ENCODE data around the gene MYL6B. TPM values are rescaled to one million over a fixed set of nuclear protein-coding genes. Genes with fewer than 3 reads are reported as not detected.

MYL6B gene
- total and polyA plus RNA-seq, 9 donors: 32.8 to 99.2 (median 73.4) TPM

Other genes starting within 250 kb of the MYL6B start
- gene PYM1, start 224.7 kb upstream of the MYL6B start, total RNA-seq: 10 to 100 TPM; 18.9 to 25.7 (median 21.7) TPM
- gene PYM1, start 224.7 kb upstream of the MYL6B start, polyA plus RNA-seq: 10 to 100 TPM; 22.5 to 25.2 TPM
- 10 to 100 TPM; 13.3 to 50.1 (median 26.0) TPM for gene DGKA, start 221.4 kb upstream of the MYL6B start, total RNA-seq
- 10 to 100 TPM; 15.7 to 40.4 TPM for gene DGKA, start 221.4 kb upstream of the MYL6B start, polyA plus RNA-seq
- gene PMEL, start 186.5 kb upstream of the MYL6B start, total RNA-seq: 10 to 100 TPM in 1 of 7 donors, 1 to 10 TPM in 6; 2.0 to 11.5 (median 3.7) TPM
- gene PMEL, start 186.5 kb upstream of the MYL6B start, polyA plus RNA-seq: 1 to 10 TPM; 2.0 to 2.7 TPM
- 10 to 100 TPM; 18.3 to 33.9 (median 31.3) TPM for gene CDK2, start 185.8 kb upstream of the MYL6B start, total RNA-seq
- 10 to 100 TPM; 21.7 to 21.8 TPM for gene CDK2, start 185.8 kb upstream of the MYL6B start, polyA plus RNA-seq
- gene RAB5B, start 178.5 kb upstream of the MYL6B start, total RNA-seq: 100 to 1,000 TPM in 5 of 7 donors, 10 to 100 TPM in 2; 60.4 to 136 (median 117) TPM
- 100 to 1,000 TPM in 1 of 2 donors, 10 to 100 TPM in 1; 81.7 to 217 TPM for gene RAB5B, start 178.5 kb upstream of the MYL6B start, polyA plus RNA-seq
- gene SUOX, start 155.3 kb upstream of the MYL6B start, total RNA-seq: 10 to 100 TPM; 22.1 to 39.4 (median 31.9) TPM
- gene SUOX, start 155.3 kb upstream of the MYL6B start, polyA plus RNA-seq: 10 to 100 TPM; 18.0 to 34.2 TPM
- gene IKZF4, start 131.5 kb upstream of the MYL6B start, total RNA-seq: 10 to 100 TPM in 5 of 7 donors, 1 to 10 TPM in 2; 4.0 to 33.2 (median 20.0) TPM
- gene IKZF4, start 131.5 kb upstream of the MYL6B start, polyA plus RNA-seq: 10 to 100 TPM in 1 of 2 donors, 1 to 10 TPM in 1; 6.2 to 12.5 TPM
- 1,000 to 10,000 TPM in 1 of 7 donors, 100 to 1,000 TPM in 2, 10 to 100 TPM in 4; 16.2 to 2,562 (median 59.7) TPM for gene RPS26, start 110.7 kb upstream of the MYL6B start, total RNA-seq
- gene RPS26, start 110.7 kb upstream of the MYL6B start, polyA plus RNA-seq: 1,000 to 10,000 TPM in 1 of 2 donors, 100 to 1,000 TPM in 1; 198 to 1,468 TPM
- gene ERBB3, start 72.4 kb upstream of the MYL6B start, total RNA-seq: 10 to 100 TPM in 1 of 7 donors, 1 to 10 TPM in 5, under 1 TPM in 1; 0.72 to 20.6 (median 3.3) TPM
- gene ERBB3, start 72.4 kb upstream of the MYL6B start, polyA plus RNA-seq: 1 to 10 TPM; 1.1 to 5.0 TPM
- gene PA2G4, start 48.0 kb upstream of the MYL6B start, total RNA-seq: 10 to 100 TPM; 65.6 to 86.2 (median 77.0) TPM
- 100 to 1,000 TPM in 1 of 2 donors, 10 to 100 TPM in 1; 86.5 to 219 TPM for gene PA2G4, start 48.0 kb upstream of the MYL6B start, polyA plus RNA-seq
- 1,000 to 10,000 TPM; 6,021 to 8,245 (median 6,510) TPM for gene RPL41, start 36.0 kb upstream of the MYL6B start, total RNA-seq
- gene RPL41, start 36.0 kb upstream of the MYL6B start, polyA plus RNA-seq: over 10,000 TPM; 11,306 to 11,451 TPM
- gene ZC3H10, start 34.3 kb upstream of the MYL6B start, total RNA-seq: 10 to 100 TPM in 4 of 7 donors, 1 to 10 TPM in 3; 1.8 to 14.7 (median 10.7) TPM
- gene ZC3H10, start 34.3 kb upstream of the MYL6B start, polyA plus RNA-seq: 1 to 10 TPM; 4.4 to 5.2 TPM
- gene ESYT1, start 24.3 kb upstream of the MYL6B start, total RNA-seq: 100 to 1,000 TPM in 3 of 7 donors, 10 to 100 TPM in 4; 80.3 to 139 (median 97.3) TPM
- gene ESYT1, start 24.3 kb upstream of the MYL6B start, polyA plus RNA-seq: 100 to 1,000 TPM in 1 of 2 donors, 10 to 100 TPM in 1; 62.3 to 102 TPM
- 1,000 to 10,000 TPM in 5 of 7 donors, 100 to 1,000 TPM in 2; 782 to 1,485 (median 1,329) TPM for gene MYL6, start 5.8 kb downstream of the MYL6B start, total RNA-seq
- 1,000 to 10,000 TPM; 1,579 to 3,375 TPM for gene MYL6, start 5.8 kb downstream of the MYL6B start, polyA plus RNA-seq
- gene SMARCC2, start 36.9 kb downstream of the MYL6B start, total RNA-seq: 100 to 1,000 TPM in 5 of 7 donors, 10 to 100 TPM in 2; 57.9 to 172 (median 117) TPM
- 100 to 1,000 TPM in 1 of 2 donors, 10 to 100 TPM in 1; 66.4 to 139 TPM for gene SMARCC2, start 36.9 kb downstream of the MYL6B start, polyA plus RNA-seq
- gene RNF41, start 69.3 kb downstream of the MYL6B start, total RNA-seq: 10 to 100 TPM; 34.1 to 55.6 (median 40.6) TPM
- 10 to 100 TPM; 29.4 to 45.1 TPM for gene RNF41, start 69.3 kb downstream of the MYL6B start, polyA plus RNA-seq
- gene NABP2, start 71.8 kb downstream of the MYL6B start, total RNA-seq: 10 to 100 TPM; 19.8 to 43.7 (median 28.9) TPM
- gene NABP2, start 71.8 kb downstream of the MYL6B start, polyA plus RNA-seq: 10 to 100 TPM; 25.0 to 37.5 TPM
- gene SLC39A5, start 77.5 kb downstream of the MYL6B start, total RNA-seq: under 1 TPM; 0.25 to 0.85 (median 0.69) TPM
- gene SLC39A5, start 77.5 kb downstream of the MYL6B start, polyA plus RNA-seq: under 1 TPM in 1 of 2 donors, not detected in 1; 0.28 TPM
- 10 to 100 TPM in 5 of 7 donors, 1 to 10 TPM in 2; 9.1 to 37.7 (median 28.9) TPM for gene ANKRD52, start 105.8 kb downstream of the MYL6B start, total RNA-seq
- 10 to 100 TPM; 10.5 to 26.2 TPM for gene ANKRD52, start 105.8 kb downstream of the MYL6B start, polyA plus RNA-seq
- 10 to 100 TPM; 11.3 to 31.1 (median 14.9) TPM for gene COQ10A, start 114.4 kb downstream of the MYL6B start, total RNA-seq
- gene COQ10A, start 114.4 kb downstream of the MYL6B start, polyA plus RNA-seq: 10 to 100 TPM; 13.8 to 20.5 TPM
- 100 to 1,000 TPM in 5 of 7 donors, 10 to 100 TPM in 2; 49.6 to 155 (median 137) TPM for gene CS, start 147.7 kb downstream of the MYL6B start, total RNA-seq
- 100 to 1,000 TPM in 1 of 2 donors, 10 to 100 TPM in 1; 48.9 to 237 TPM for gene CS, start 147.7 kb downstream of the MYL6B start, polyA plus RNA-seq
- gene CNPY2, start 163.4 kb downstream of the MYL6B start, total RNA-seq: 100 to 1,000 TPM in 2 of 7 donors, 10 to 100 TPM in 5; 58.9 to 112 (median 84.9) TPM
- gene CNPY2, start 163.4 kb downstream of the MYL6B start, polyA plus RNA-seq: 100 to 1,000 TPM; 107 to 134 TPM
- 100 to 1,000 TPM in 1 of 7 donors, 10 to 100 TPM in 6; 41.0 to 103 (median 74.5) TPM for gene PAN2, start 181.4 kb downstream of the MYL6B start, total RNA-seq
- gene PAN2, start 181.4 kb downstream of the MYL6B start, polyA plus RNA-seq: 10 to 100 TPM; 44.2 to 67.2 TPM
- gene IL23A, start 186.3 kb downstream of the MYL6B start, total RNA-seq: under 1 TPM in 2 of 7 donors, not detected in 5; 0.23 to 0.35 TPM
- under 1 TPM in 1 of 2 donors, not detected in 1; 0.16 TPM for gene IL23A, start 186.3 kb downstream of the MYL6B start, polyA plus RNA-seq
- gene STAT2, start 207.5 kb downstream of the MYL6B start, total RNA-seq: 100 to 1,000 TPM in 3 of 7 donors, 10 to 100 TPM in 4; 81.5 to 161 (median 90.2) TPM
- 100 to 1,000 TPM in 1 of 2 donors, 10 to 100 TPM in 1; 56.1 to 122 TPM for gene STAT2, start 207.5 kb downstream of the MYL6B start, polyA plus RNA-seq
- not detected for gene APOF, start 210.3 kb downstream of the MYL6B start, total RNA-seq
- not detected for gene APOF, start 210.3 kb downstream of the MYL6B start, polyA plus RNA-seq